Measurements from ENCODE around the gene MBD3L3. TPM values are rescaled to one million over a fixed set of nuclear protein-coding genes. Genes with fewer than 3 reads are reported as not detected.

MBD3L3 gene
- total and polyA plus RNA-seq, 8 donors = not detected

GRCh38 chr19:7007859-7008258 is 50.6 kb downstream of the MBD3L3 start:
- Histone ChIP-seq H3K4me1 (no peaks in the 10 kb centered on the region), H3K27ac (no peak overlapping the region), H3K4me3 (no peak overlapping the region), H3K9me3 (no peaks in the 10 kb centered on the region), H3K27me3 (no peaks in the 10 kb centered on the region), H3K36me3 (no peaks in the 10 kb centered on the region)
- no peak for TF ChIP-seq CTCF (IDR thresholded peaks at IDR 0.05)
- DNase-seq = no peak
- intact Hi-C loops (cut with DNase I) = no loop called here
- ATAC-seq = no peak
- FAIRE-seq = no peak
- WGBS, 2 donors = 28 to 43% methylated on average over 4 of the region's 4 CpGs

Other genes with a start within 250 kb of the MBD3L3 start
- under 1 TPM in 4 of 6 donors, not detected in 2; 0.14 to 0.73 (median 0.39) TPM for gene ADGRE1, start 171.1 kb downstream of the MBD3L3 start, total RNA-seq
- gene ADGRE1, start 171.1 kb downstream of the MBD3L3 start, polyA plus RNA-seq = under 1 TPM in 1 of 2 donors, not detected in 1; 0.07 TPM
- gene MBD3L2B, start 37.2 kb downstream of the MBD3L3 start, total RNA-seq = not detected
- not detected for gene MBD3L2B, start 37.2 kb downstream of the MBD3L3 start, polyA plus RNA-seq
- not detected for gene MBD3L5, start 28.1 kb downstream of the MBD3L3 start, total RNA-seq
- not detected for gene MBD3L5, start 28.1 kb downstream of the MBD3L3 start, polyA plus RNA-seq
- gene MBD3L4, start 18.5 kb downstream of the MBD3L3 start, total RNA-seq = not detected
- not detected for gene MBD3L4, start 18.5 kb downstream of the MBD3L3 start, polyA plus RNA-seq
- gene MBD3L2, start 9.4 kb downstream of the MBD3L3 start, total RNA-seq = not detected
- gene MBD3L2, start 9.4 kb downstream of the MBD3L3 start, polyA plus RNA-seq = not detected
- 1 to 10 TPM; 3.0 to 6.6 (median 4.6) TPM for gene ZNF557, start 11.0 kb upstream of the MBD3L3 start, total RNA-seq
- 1 to 10 TPM; 1.7 to 2.6 TPM for gene ZNF557, start 11.0 kb upstream of the MBD3L3 start, polyA plus RNA-seq
- gene INSR, start 235.7 kb upstream of the MBD3L3 start, total RNA-seq = 100 to 1,000 TPM in 5 of 6 donors, 10 to 100 TPM in 1; 90.5 to 205 (median 129) TPM
- 10 to 100 TPM; 45.1 to 48.7 TPM for gene INSR, start 235.7 kb upstream of the MBD3L3 start, polyA plus RNA-seq